K562 (cell line): ENCODE data around the gene FOXN3. TPM values are rescaled to one million over a fixed set of nuclear protein-coding genes. Genes with fewer than 3 reads are reported as not detected.
"Not testable (repeated sequence)": the region's sequence is repeated elsewhere in the genome, so short reads cannot be mapped to it uniquely, and the experiment has no call there.

Source experiments
- ATAC-seq: fragments of 200-7000 bp; cut with Tn5 transposase; 3 replicates; pipeline ENCODE4 v1.9.1; 2020; ENCODE audit warnings: moderate library complexity
- BruUV-seq: library from RNA; stranded (reverse); fragments of 400-500 nt; replicated peaks from 2 replicates; lab custom pipeline; 2021; lab: Mats Ljungman, UMichigan
- CTCF ChIA-PET: fragments of 300-600 bp; formaldehyde crosslinking; extraction: SDS; loops from one replicate; lab custom pipeline; 2021; ENCODE audit warnings: low intra/inter-chr PET ratio; lab: Yijun Ruan, JAX
- POLR2A ChIA-PET: fragments of 300-600, 350-650 bp; sonication (Branson Sonifier 250); formaldehyde crosslinking; extraction: SDS; loops from one replicate; lab custom pipeline; 2021; ENCODE audit warnings: antibody characterized with exemption, inconsistent platforms; lab: Yijun Ruan, JAX
- DNase-seq, 4 experiments: peaks; one replicate each; pipeline versions ENCODE4 v3.0.0 to v3.0.0-alpha.2; 2011 to 2018; ENCODE audit warnings: low spot score in 3 of 4, mixed read lengths in 3 of 4; ENCODE audit errors: extremely low read depth in 1 of 4
- FAIRE-seq: peaks from 2 replicates; lab custom pipeline; 2011; peaks lifted over from hg19 to GRCh38; lab: Jason Lieb, UNC
- H2AFZ ChIP-seq: 2 replicates; pipeline ENCODE4 v1.6.0; 2011; ENCODE audit warnings: low read depth, low read length, control low read depth, inconsistent platforms
- H3K27ac ChIP-seq: fragments of 200-600 bp; 3 replicates; pipeline ENCODE4 v1.8.0; 2011; ENCODE audit warnings: low read depth, mild to moderate bottlenecking, control low read depth, inconsistent platforms, low read length, moderate library complexity, mixed read lengths; ENCODE audit errors: extremely low read depth
- H3K27me3 ChIP-seq, 2 experiments: fragments of 300-600 bp in 1 of 2; 2 replicates in 1 of 2; 3 replicates in 1 of 2; pipeline versions ENCODE4 v1.6.0 to v1.8.0; 2011; ENCODE audit warnings: inconsistent platforms in 2 of 2, low read length in 2 of 2, mild to moderate bottlenecking in 1 of 2, mixed read lengths in 1 of 2, moderate library complexity in 1 of 2; ENCODE audit not compliant: control insufficient read depth in 2 of 2, insufficient read depth in 2 of 2
- H3K36me3 ChIP-seq: fragments of 300-600 bp; 3 replicates; pipeline ENCODE4 v1.8.0; 2011; ENCODE audit warnings: mild to moderate bottlenecking, low read length, inconsistent platforms; ENCODE audit not compliant: control insufficient read depth, insufficient read depth
- H3K4me1 ChIP-seq, 2 experiments: fragments of 200-600 bp in 1 of 2; replicated peaks in 1 of 2; 2 replicates in 1 of 2; 3 replicates in 1 of 2; pipeline versions ENCODE4 v1.5.1 to v1.8.0; 2011; ENCODE audit warnings: inconsistent platforms in 2 of 2, low read length in 2 of 2, mild to moderate bottlenecking in 1 of 2, mixed read lengths in 1 of 2, moderate library complexity in 1 of 2; ENCODE audit not compliant: control insufficient read depth in 2 of 2, insufficient read depth in 2 of 2
- H3K4me2 ChIP-seq: 2 replicates; pipeline ENCODE4 v1.6.1; 2011; ENCODE audit warnings: low read length, control low read depth, inconsistent platforms, mixed read lengths; ENCODE audit not compliant: insufficient read depth
- H3K4me3 ChIP-seq: fragments of 200-600 bp; sonication (generic), shearing (Covaris generic); 2 replicates; pipeline ENCODE4 v1.5.1; 2016; ENCODE audit warnings: control low read depth, inconsistent platforms
- H3K79me2 ChIP-seq: fragments of 200-600 bp; 3 replicates; pipeline ENCODE4 v1.8.0; 2011; ENCODE audit warnings: low read length, inconsistent platforms; ENCODE audit not compliant: control insufficient read depth, insufficient read depth
- H3K9ac ChIP-seq, 2 experiments: 2 replicates each; pipeline versions ENCODE4 v1.6.0 to v1.6.1; 2011; ENCODE audit warnings: low read depth in 2 of 2, low read length in 2 of 2, control low read depth in 1 of 2, inconsistent platforms in 1 of 2, mild to moderate bottlenecking in 1 of 2, mixed read lengths in 1 of 2; ENCODE audit not compliant: insufficient read depth in 1 of 2
- H3K9me1 ChIP-seq: one replicate; pipeline ENCODE4 v1.6.0; 2011; ENCODE audit warnings: inconsistent platforms, mild to moderate bottlenecking, low read length, moderate library complexity; ENCODE audit not compliant: control insufficient read depth, insufficient read depth
- H3K9me3 ChIP-seq: replicated peaks from 2 replicates; pipeline ENCODE4 v1.5.1; 2011; ENCODE audit warnings: low read depth, low read length, inconsistent platforms; ENCODE audit not compliant: control insufficient read depth, insufficient read depth
- H4K20me1 ChIP-seq: replicated peaks from 2 replicates; pipeline ENCODE4 v1.6.1; 2011; ENCODE audit warnings: low read length, inconsistent platforms, mixed read lengths; ENCODE audit not compliant: control insufficient read depth, insufficient read depth
- MAX ChIP-seq: sonication (generic); formaldehyde crosslinking; IDR thresholded peaks from 2 replicates; pipeline ENCODE4 v1.9.0; 2022; ENCODE audit warnings: mild to moderate bottlenecking, missing genetic modification reagents
- SAFB ChIP-seq: fragments of 200-400 bp; formaldehyde crosslinking; IDR thresholded peaks from 2 replicates; pipeline ENCODE4 v1.6.1; 2017; ENCODE audit warnings: low read depth, low read length, borderline replicate concordance
- WGBS: fragments of 100-300 bp; shearing (Covaris generic); methylation state at CpG from one replicate; pipeline ENCODE4 v1.1.6; 2016; ENCODE audit warnings: low coverage, mixed read lengths; ENCODE audit not compliant: insufficient coverage; ENCODE audit errors: missing lambda C conversion rate; 5-methylcytosine and 5-hydroxymethylcytosine counted together
- in situ Hi-C: fragments of 300-500 bp; cut with MboI; formaldehyde crosslinking; loops from 4 replicates; pipeline ENCODE4 v1.15.0; 2018; ENCODE audit warnings: inconsistent platforms, mixed read lengths
- intact Hi-C: fragments of 100-400 bp; cut with micrococcal nuclease; formaldehyde crosslinking; loops from 2 replicates; pipeline ENCODE4 v1.14.2; 2022
- polyA plus RNA-seq, 8 experiments: library from polyadenylated mRNA; depleted of rRNA in 4 of 8; stranded (reverse) in 5 of 8; unstranded in 3 of 8; fragments of >200 nt; fragmentation: Nextera tagmentation in 2 of 8; fragmentation: Illumina TruSeq in 1 of 8; extraction: Ambion mirVana in 2 of 8; extraction: Trizol in 1 of 8; gene quantifications; 2 replicates each; pipeline versions ENCODE4 v1.2.1 to v1.2.3, GENCODE V29; 2011 to 2014; ENCODE audit warnings: inconsistent platforms in 1 of 8, missing spikeins in 1 of 8
- total RNA-seq, 7 experiments: library from RNA; depleted of rRNA in 6 of 7; stranded (reverse); fragments of >200 nt in 6 of 7; fragmentation: Illumina TruSeq in 2 of 7; extraction: Trizol in 2 of 7; gene quantifications; 2 replicates each; pipeline versions ENCODE4 v1.2.1 to v1.2.3, GENCODE V29; 2011 to 2021; ENCODE audit warnings: low replicate concordance in 1 of 7
- TF ChIP-seq, protein P1 (sequence below), 2 experiments: fragments of 450-650 bp; conservative IDR thresholded peaks; 2 replicates each; pipeline ENCODE4 v1.6.1; 2017; ENCODE audit warnings: mild to moderate bottlenecking in 2 of 2, moderate library complexity in 2 of 2
- TF ChIP-seq, protein P2 (sequence below): sonication (generic); formaldehyde crosslinking; IDR thresholded peaks from 2 replicates; pipeline ENCODE4 v1.8.0; 2023; ENCODE audit warnings: missing genetic modification reagents, mild to moderate bottlenecking, borderline replicate concordance

Gene FOXN3
- total and polyA plus RNA-seq, 9 of the 15 experiments (the other 6 are each of a cell fraction or from before 2014, with no cell fraction given), result 0.07 to 1.3 (median 0.40) TPM

GRCh38 chr14:89294872-89295271 is 122.2 kb downstream of the FOXN3 start (continued):
- TF ChIP-seq, protein P1, sequence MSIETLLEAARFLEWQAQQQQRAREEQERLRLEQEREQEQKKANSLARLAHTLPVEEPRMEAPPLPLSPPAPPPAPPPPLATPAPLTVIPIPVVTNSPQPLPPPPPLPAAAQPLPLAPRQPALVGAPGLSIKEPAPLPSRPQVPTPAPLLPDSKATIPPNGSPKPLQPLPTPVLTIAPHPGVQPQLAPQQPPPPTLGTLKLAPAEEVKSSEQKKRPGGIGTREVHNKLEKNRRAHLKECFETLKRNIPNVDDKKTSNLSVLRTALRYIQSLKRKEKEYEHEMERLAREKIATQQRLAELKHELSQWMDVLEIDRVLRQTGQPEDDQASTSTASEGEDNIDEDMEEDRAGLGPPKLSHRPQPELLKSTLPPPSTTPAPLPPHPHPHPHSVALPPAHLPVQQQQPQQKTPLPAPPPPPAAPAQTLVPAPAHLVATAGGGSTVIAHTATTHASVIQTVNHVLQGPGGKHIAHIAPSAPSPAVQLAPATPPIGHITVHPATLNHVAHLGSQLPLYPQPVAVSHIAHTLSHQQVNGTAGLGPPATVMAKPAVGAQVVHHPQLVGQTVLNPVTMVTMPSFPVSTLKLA (conservative IDR thresholded peaks at IDR 0.05), result no peak
- TF ChIP-seq MAX, result no peak
- TF ChIP-seq, protein P2, sequence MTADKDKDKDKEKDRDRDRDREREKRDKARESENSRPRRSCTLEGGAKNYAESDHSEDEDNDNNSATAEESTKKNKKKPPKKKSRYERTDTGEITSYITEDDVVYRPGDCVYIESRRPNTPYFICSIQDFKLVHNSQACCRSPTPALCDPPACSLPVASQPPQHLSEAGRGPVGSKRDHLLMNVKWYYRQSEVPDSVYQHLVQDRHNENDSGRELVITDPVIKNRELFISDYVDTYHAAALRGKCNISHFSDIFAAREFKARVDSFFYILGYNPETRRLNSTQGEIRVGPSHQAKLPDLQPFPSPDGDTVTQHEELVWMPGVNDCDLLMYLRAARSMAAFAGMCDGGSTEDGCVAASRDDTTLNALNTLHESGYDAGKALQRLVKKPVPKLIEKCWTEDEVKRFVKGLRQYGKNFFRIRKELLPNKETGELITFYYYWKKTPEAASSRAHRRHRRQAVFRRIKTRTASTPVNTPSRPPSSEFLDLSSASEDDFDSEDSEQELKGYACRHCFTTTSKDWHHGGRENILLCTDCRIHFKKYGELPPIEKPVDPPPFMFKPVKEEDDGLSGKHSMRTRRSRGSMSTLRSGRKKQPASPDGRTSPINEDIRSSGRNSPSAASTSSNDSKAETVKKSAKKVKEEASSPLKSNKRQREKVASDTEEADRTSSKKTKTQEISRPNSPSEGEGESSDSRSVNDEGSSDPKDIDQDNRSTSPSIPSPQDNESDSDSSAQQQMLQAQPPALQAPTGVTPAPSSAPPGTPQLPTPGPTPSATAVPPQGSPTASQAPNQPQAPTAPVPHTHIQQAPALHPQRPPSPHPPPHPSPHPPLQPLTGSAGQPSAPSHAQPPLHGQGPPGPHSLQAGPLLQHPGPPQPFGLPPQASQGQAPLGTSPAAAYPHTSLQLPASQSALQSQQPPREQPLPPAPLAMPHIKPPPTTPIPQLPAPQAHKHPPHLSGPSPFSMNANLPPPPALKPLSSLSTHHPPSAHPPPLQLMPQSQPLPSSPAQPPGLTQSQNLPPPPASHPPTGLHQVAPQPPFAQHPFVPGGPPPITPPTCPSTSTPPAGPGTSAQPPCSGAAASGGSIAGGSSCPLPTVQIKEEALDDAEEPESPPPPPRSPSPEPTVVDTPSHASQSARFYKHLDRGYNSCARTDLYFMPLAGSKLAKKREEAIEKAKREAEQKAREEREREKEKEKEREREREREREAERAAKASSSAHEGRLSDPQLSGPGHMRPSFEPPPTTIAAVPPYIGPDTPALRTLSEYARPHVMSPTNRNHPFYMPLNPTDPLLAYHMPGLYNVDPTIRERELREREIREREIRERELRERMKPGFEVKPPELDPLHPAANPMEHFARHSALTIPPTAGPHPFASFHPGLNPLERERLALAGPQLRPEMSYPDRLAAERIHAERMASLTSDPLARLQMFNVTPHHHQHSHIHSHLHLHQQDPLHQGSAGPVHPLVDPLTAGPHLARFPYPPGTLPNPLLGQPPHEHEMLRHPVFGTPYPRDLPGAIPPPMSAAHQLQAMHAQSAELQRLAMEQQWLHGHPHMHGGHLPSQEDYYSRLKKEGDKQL, result no peak
- no peak for TF ChIP-seq SAFB

DNA sequence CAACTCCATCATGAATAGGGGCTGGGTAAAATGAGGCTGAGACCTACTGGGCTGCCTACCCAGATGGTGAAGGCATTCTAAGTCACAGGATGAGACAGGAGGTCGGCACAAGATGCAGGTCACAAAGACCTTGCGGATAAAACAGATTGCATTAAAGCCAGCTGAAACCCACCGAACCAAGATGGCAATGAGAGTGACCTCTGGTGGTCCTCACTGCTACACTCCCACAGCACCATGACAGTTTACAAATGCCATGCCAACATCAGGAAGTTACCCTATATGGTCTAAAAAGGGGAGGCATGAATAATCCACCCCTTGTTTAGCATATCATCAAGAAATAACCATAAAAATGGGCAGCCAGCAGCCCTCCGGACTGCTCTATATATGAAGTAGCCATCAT is 122.6 kb downstream of the FOXN3 start:
- BruUV-seq, FAIRE-seq, H3K36me3 ChIP-seq, intact Hi-C loops, H4K20me1 ChIP-seq, H3K4me3 ChIP-seq, ATAC-seq, CTCF ChIA-PET, H3K9me3 ChIP-seq, H3K4me1 ChIP-seq, H3K27ac ChIP-seq, in situ Hi-C loops, DNase-seq, H3K79me2 ChIP-seq, H3K9me1 ChIP-seq, H2AFZ ChIP-seq, H3K4me2 ChIP-seq, POLR2A ChIA-PET, H3K9ac ChIP-seq: not testable (repeated sequence)
- H3K27me3 ChIP-seq, result peaks cover 0 to 21% of the 10 kb centered on the region in 2 experiments; a peak in 3 of 5 replicates
- WGBS, result 8% methylated on average over 4 of the region's 4 CpGs
